Measurements from ENCODE around the gene QDPR.

The QDPR gene

DNA sequence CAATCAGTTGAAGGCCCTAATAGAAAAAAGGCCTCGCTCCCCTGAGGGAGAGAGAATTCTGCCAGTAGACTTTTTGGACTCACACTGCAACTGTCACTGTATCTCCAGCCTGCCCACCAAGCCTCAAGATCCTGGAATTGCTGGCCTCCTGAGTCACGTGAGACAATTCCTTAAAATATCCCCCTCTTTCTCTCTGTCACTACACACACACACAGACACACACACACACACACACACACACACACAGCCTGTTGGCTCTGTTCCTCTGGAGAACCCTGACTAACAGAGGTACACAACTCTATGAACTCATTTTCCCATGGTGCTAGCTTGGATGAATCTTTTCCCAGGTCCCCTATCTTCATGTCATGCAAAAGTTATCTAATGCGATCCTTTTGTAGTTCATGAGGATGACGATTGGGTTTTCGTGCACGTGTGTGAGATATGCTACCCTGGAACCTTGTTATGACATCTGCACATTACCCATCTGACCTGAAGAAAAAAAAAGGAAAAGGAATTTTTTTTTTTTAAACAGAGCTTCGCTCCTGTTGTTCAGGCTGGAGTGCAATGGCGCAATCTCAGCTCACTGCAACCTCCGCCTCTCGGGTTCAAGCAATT lies 16.8 kb upstream of the QDPR start:
- TF ChIP-seq ZFX (IDR thresholded peaks at IDR 0.05; ENCODE audit: borderline replicate concordance) = no peak
- TF ChIP-seq, protein P1, sequence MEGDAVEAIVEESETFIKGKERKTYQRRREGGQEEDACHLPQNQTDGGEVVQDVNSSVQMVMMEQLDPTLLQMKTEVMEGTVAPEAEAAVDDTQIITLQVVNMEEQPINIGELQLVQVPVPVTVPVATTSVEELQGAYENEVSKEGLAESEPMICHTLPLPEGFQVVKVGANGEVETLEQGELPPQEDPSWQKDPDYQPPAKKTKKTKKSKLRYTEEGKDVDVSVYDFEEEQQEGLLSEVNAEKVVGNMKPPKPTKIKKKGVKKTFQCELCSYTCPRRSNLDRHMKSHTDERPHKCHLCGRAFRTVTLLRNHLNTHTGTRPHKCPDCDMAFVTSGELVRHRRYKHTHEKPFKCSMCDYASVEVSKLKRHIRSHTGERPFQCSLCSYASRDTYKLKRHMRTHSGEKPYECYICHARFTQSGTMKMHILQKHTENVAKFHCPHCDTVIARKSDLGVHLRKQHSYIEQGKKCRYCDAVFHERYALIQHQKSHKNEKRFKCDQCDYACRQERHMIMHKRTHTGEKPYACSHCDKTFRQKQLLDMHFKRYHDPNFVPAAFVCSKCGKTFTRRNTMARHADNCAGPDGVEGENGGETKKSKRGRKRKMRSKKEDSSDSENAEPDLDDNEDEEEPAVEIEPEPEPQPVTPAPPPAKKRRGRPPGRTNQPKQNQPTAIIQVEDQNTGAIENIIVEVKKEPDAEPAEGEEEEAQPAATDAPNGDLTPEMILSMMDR (IDR thresholded peaks at IDR 0.05) = no peak
- H3K27ac ChIP-seq = no peak overlapping the region

DNA sequence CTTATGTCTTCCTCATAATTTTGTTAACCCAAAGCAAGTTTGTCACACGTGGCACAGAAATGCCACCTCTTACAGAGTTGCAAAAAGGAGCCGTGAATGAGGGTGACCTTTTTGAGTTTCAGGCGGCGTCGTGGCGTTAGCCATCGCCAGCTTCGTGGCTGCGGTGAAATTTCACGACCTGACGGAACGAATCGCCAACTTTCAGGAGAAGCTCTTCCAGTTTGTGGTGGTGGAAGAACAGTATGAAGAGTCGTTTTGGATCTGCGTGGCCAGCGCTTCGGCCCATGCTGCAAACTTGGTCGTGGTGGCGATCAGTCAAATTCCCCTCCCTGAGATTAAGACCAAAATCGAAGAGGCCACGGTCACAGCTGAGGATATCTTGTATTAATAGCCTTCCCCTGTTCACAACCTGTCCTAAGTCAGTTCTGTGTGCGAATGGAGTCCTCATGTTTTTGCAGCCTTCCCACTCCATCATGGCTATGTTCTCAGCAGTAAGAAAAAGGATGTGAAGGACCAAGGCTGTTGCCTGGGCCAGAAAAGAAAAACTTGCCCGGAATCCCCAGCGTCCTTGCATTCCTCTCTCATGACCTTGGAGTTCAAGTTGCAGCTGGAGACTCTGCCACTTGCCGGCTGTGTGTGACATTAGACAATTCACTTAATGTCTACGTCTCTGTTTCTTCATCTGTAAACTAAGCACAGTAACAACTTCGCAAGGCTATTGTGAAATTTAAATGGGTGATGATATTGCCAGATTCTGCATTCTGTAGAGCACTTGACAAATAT lies 15.0 kb upstream of the QDPR start:
- no peak overlapping the region for H3K27ac ChIP-seq
- TF ChIP-seq, protein P1 (IDR thresholded peaks at IDR 0.05) = no peak
- no peak for TF ChIP-seq ZFX (IDR thresholded peaks at IDR 0.05; ENCODE audit: borderline replicate concordance)

DNA sequence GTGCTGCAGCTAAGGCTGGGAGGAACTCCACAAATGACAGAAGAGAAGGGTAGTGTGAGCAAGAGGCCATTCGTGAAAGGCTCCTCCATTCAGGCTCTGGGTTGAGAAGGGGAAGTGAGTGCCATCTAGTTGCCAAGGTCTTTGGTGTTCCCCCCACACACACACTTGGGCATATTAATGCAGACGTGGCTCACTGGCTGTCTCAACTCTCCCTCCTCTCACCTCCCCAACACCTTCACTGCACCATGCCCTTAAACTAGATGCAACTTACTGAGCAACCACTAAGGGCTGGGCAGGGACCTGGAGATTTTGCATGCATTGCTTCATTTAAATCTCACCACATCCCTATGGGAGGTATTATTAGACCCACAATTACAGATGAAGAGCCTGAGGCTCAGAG lies 11.8 kb upstream of the QDPR start:
- H3K27ac ChIP-seq = no peak overlapping the region
- TF ChIP-seq, protein P1 (IDR thresholded peaks at IDR 0.05) = no peak
- TF ChIP-seq ZFX (IDR thresholded peaks at IDR 0.05; ENCODE audit: borderline replicate concordance) = no peak

DNA sequence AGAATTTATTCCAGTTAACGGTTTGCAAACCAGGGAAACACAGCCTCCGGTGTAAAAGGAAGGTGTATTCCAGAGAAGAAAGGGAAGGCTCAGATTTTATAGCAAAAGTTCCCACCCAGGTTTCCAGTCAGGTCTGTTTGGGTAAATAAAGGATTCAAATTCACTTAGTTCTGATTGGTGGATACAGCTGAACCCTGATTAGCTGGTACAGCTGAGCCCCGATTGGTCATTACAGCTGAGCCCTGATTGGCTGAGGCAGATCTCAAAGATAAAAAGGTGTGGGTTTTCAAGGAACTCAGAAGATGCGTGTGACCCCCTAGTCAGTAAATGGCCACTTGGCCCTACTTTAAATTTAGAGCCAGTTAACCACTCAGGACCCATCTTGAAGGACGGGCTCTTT lies 9.7 kb upstream of the QDPR start:
- TF ChIP-seq, protein P1 (IDR thresholded peaks at IDR 0.05) = no peak
- TF ChIP-seq ZFX (IDR thresholded peaks at IDR 0.05; ENCODE audit: borderline replicate concordance) = no peak
- H3K27ac ChIP-seq = no peak overlapping the region

DNA sequence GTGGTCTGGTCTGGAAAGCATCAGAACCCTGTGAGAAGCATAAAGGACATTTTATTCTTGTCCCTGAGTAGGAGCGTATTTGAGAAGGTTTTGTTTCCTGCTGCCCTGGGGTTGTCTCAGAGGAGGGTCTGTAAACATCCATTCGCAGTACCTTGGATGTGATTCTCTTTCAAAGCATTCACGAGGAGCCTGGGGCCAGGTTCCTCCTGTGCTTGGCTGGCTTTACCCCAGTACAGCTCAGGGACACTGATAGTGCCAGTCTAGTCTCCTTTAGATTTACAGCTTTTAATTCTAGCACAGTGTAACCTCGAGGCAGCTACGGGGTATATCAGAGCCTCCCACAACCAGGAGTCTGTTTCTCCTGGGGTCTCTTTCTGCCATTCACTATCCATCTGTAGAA lies 5.8 kb upstream of the QDPR start:
- no peak overlapping the region for H3K27ac ChIP-seq
- TF ChIP-seq, protein P1 (IDR thresholded peaks at IDR 0.05) = no peak

DNA sequence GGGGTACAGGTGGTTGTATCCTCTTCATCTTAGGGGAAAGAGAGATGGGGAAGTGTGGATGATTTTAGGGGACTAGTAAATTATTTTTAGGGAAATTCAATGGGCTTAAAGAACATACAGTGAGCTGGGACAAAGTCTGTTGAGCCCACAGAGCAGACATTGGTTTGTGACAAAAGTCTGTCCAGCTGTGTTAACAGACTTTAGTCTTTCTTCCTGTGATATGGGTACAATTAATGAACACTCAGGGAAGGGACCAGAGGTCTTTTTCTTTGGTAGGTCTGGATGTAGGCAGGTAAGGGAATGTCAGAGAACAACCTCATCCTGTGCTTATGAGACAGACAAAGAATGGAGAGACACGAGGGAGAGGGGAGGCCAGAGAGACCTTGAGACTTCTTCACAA lies 5.1 kb upstream of the QDPR start:
- no peak overlapping the region for H3K27ac ChIP-seq
- no peak for TF ChIP-seq ZFX (IDR thresholded peaks at IDR 0.05; ENCODE audit: borderline replicate concordance)
- TF ChIP-seq, protein P1 (IDR thresholded peaks at IDR 0.05) = no peak
